Measurements from ENCODE around the gene MANBA.

MANBA gene

DNA sequence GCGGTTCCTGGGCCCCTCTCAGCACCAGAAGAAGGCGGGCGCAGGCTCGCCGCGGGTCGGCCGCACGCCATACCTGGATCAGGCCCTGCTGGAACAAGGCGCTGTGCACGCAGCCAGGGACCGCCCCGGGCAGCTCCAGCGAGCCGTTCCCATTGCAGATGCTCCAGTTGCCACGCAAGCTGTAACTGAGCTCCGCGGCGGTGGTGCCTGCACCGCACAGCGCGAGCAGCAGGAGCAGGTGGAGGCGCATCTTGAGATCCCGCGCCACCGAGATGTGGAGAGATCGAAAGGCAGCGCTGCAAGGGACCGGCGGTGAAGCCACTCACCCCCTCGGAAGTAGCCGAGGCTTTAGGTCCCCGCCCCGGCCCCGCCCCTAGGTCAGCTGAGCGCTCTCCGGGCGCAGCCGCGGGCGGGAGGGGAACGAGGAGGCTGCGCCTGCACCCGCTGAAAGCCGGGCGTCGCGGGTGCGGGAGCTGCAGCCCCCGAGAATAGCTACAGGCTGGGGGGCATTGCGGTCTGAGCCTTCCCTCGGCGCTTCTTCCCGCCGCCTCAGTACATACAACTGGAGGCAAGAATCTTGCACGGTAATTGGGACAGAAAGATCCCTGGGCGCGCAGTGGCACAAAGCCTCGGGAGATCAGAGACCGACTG lies at the start of gene MANBA:
TSS of gene MANBA (minus strand) at position 324 of the 651 bp plus-strand sequence. CDS start at position 250, 74 bp downstream.
- DNase-seq, result peak; percentile 87

DNA sequence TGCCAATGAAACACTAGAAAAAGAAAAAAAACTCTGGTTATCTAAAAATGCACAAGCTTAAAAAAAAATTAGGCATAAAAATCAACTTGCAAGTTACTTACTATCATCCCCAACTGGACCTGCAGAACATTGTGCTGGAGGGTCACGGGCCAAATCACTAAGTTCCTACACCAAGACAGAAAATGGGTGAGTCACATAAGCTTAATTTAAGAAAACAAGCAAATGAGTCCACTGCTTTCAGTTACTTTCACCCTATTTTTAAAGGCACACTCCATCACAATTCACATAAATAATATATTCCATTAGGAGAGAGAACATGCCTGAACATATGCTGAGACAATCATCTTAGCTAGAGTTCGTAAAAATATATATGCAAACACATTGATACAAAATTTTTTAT lies 48.9 kb upstream of the MANBA start:
- DNase-seq, result no peak

DNA sequence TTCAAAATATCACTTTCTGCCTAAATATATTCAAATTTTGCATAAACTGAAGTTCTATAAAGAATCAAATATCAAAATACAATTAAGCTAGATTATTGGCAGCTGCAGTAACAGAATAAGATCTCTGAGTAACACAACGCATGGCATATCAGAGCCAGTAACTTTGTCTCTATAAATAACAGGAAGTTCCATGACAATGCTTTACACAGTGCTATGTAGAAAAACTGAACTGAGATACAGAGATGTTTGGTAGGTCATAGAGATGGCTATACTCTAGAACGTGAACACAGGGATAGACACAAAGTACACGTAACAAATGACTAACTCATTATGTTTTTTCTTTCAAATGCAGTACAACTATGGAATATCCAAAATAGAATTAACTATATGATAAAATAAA lies 48.4 kb upstream of the MANBA start:
- DNase-seq, result no peak

DNA sequence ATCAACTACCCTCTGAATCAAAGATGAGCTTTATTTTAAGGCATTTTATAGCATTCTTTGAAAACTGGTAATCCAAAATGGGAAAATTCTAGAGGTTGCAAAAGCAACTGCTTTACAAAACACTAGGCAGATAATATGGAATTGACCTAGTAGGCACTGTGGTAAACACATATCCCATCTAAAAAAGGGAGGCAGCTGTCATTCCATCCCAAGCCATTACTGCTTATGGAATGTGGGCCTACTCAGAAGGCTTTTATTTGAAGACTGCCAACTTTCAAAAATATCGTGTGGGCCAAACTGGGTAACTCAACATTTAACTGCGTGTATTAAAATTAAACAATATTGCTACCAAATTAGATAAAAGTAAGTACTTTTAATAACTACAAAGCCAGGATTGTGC lies 47.2 kb upstream of the MANBA start:
- DNase-seq, result no peak

DNA sequence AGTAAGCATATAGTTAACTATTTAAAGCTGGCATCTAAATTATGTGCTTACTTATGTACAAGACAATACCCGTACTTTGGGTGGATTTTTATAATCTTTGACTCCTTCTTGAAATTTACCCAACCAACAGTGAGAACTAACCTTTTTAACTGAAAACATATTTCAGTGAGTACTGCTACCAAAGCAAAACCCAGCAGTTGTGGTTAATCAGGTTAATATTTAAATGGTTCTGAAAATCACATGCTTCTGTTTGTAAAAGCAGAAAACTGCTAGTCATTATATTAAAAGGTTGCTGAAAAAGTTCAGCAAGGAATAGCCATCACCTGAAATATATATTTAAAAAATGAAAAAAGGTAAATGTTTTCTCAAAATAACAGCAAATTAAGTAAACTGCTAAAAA lies 46.6 kb upstream of the MANBA start:
- DNase-seq, result no peak

DNA sequence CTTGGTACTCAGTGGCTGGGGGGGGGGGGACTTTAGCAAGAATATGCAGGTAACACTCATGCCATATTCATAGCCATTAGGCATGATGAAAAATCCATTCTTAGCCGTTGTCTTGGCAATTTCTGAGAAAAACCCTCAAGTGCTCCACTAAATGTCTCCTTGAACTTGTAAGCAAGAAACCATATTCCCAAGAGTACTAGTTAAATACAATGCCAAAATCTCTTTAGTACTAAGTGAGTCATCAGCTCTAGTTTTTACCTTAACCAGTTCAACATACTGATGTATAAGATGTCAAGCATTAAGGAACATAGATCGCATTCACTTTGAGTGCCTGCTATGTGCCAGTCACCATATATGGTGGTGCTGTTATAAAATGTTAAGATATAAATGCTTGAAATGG lies 39.0 kb upstream of the MANBA start:
- no peak for DNase-seq

DNA sequence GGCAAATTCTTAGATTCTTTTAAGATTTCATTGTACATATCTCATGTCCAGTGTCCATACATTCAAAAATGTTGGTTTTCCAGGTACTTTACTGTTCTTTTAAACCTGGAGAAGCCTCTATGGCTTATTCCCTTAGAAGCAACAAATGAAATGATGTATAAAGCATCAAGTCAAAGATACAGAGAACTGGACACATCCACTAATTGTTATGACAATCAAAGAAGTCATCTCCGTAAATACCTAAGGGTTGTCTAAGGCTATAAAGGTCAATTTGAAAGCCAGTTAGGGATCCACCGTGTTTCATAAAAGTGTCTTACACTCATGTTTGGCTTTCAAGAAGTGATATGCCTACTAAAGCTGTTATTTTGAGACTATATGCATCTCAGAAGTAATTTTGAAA lies 34.2 kb upstream of the MANBA start:
- no peak for DNase-seq

DNA sequence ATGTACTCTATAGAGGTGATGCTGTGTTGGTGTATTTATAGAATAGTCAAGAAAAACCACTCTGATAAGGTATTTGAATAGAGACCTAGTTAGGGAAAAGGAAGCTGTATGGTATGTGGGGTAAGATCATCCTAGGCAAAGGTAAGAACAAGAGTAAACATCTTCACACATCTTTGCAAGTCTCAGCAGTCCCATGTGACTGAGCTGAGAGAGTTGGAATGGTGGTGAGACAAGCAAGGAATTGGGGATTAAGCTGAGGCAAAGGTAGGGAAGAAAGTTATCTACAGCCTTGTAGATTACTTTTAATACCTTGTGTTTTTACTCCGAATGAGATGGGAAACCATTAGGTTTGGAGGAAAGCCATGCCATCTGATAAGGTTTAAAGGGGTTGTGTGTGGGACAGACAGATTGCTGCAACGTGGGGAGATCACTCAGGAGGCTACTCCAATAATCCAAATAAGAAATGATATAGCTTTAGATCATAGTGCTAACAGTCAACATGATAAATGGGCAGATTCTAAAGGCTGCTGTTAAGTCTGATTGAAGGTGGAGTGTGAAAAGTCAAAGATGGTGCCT lies 31.7 kb upstream of the MANBA start:
- no peak for DNase-seq

DNA sequence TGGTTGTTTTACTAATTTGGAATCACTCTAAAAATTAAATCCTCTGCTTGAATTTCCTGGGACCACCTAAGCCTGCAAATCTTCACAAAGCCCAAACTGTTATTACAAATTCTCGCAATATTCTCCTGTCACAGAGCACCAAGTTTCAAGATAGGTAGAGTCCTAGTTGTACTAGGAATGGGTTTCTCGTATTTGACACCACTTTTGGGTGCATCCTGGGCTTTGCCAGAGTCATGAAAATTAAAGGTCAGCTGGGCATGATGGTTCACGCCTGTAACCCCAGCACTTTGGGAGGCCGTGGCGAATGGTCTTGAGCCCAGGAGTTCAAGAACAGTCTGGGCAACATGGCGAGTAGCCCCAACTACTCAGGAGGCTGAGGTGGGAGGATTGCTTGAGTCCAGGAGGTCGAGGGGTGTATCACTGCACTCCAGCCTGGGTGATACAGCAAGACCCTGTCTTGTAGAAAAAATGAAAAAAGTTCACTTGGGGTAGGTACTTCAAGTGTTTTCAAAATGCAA lies 30.6 kb upstream of the MANBA start:
- DNase-seq, result no peak

DNA sequence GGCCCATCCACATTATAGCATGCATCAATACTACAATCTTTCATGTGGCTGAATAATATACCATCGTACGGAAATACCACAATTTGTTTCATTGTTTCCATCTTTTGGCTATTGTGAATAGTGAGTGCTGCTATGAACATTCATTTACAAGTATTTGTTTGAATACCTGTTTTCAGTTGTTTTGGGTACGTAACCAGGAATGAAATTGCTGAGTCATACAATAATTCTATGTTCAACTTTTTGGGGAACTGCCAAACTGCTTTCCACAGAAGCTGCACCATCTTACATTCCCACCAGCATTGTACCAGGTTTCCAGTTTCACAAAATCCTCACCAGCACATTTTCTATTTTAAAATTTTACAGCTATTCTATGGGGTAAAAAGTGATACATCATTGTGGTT lies 28.5 kb upstream of the MANBA start:
- DNase-seq, result no peak

DNA sequence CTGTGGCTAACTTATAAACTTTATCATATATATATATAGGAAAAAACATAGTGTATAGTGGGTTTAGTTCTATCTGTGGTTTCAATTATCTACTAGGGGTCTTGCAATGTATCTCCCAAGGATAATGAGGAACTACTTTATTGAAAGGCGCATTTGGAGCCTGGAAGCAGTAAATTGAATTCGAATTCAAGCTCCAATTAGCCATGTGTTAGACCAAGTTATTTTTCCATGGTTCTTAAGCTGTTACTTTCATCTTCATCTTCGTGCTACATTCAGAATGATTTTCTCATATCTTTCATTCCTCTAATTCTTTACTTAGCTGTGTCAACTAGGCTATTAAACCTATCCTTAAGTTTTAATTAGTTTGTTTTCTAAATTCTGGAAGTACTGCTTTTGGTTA lies 27.2 kb upstream of the MANBA start:
- DNase-seq, result no peak

DNA sequence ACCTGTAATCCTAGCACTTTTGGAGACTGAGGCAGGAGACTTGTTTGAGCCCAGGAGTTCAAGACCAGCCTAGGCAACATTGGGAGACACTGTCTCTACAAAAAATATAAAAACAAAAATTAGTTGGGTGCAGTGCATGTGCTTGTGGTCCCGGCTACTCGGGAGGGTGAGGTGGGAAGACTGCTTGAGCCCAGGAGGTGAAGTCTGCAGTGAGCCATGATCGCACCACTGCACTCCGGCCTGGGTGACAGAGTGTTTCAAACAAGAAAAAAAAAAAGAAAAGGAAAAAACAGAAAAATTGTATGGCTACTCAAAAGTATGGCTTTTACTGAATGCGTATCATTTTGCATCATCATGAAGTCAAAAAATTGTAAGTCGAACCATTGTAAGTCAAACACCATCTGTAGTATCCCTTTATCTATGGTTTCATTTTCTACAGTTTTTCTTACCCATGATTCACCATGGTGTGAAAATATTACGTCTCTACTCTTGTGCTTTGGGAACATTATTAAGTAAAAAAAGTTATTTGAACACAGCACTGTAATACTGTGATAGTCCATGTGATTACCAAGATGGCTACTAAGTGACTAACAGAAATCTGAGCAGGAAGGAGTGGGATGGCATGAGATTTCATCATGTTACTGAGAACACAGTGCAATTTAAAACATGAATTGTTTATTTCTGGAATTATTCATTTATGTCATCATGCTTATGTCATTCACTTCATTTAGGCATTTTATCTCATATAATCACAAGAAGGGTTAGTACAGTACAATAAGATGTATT lies 26.5 kb upstream of the MANBA start:
- DNase-seq, result peak; percentile 1

DNA sequence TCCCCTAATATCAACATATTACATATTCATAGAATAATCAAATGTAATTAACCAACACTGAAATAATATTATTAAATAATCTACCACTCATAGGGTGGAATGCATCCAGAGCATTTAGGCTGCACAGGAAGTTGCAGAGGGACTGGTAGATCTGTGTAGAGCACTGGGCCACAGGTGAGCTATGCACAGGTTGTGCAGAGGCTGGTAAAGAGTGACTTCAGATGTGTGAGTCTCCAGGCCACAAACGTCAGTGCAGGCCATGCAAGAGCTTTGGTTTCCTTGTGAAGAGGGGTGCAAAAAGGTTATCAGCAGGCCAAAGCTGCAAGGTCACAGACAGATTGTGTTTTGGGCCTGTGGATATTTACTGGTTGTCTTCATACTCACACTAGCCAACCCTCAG lies 25.5 kb upstream of the MANBA start:
- no peak for DNase-seq

DNA sequence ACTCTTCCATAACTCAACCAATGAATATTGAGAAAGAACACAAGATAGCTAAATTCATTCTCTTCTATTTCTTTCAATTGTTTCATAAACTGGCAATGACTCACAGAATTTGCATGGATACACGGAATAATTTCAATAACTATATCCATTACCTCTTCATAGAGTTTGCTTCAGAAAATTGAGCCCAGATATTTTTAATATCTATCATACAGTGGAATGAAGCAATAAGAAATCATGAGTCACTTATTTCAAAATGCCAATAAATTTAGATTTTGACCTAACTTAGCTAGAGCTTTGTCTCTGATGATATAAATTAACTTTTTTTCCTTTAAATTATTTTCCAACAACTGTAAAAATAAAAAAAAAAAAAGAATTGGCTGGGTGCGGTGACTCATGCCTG lies 22.2 kb upstream of the MANBA start:
- no peak for DNase-seq

DNA sequence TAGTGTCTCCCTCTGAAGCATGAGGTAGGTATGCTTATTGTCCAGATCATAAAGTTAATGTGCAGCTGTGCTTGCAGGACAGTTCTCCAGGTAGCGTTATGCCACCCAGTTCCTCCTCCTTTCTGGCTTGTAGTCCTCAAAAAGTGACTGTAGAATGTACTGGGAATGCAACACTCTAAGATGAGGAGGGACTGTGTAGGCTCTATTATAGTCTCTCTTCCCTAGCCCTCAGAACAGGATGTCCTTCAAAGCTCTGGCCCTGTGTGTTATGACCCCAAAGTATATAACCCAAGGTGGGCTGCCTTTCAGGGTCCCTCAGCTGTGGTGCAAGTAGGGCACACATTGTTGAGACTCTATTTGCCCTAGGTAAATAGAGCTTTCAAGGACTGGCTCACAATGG lies 20.8 kb upstream of the MANBA start:
- DNase-seq, result peak; percentile 5

DNA sequence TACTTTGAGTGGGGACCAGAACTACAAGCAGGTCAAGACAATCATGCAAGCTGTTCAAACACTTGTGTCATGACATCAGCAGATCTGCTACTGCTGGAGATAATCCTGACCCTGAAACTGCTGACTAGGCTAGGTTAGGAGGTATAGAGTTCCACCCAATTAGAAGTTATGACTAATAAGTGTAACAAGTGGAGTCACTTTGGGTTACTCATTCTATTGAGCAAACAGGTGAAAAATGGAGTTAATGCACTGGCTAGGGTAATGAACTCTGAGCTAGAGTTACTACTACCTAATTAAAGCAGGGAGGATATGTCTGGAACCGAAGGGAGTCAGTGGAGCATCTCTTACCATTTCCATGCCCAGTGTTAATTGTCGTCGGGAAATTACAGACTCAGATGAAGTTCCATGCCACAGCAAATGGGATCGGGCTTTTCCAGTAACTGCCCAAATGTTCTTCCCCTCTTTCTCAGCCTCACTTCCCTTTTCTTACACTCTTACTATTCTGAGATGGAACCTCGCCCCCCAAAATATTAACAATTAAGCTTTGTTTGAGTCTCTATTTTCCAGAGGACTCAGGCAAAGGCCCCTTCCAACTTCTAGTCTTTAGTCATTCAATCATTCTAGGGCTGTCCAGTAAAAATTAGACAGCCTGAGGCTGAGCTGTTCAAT lies 19.8 kb upstream of the MANBA start:
- DNase-seq, result peak; percentile 20

DNA sequence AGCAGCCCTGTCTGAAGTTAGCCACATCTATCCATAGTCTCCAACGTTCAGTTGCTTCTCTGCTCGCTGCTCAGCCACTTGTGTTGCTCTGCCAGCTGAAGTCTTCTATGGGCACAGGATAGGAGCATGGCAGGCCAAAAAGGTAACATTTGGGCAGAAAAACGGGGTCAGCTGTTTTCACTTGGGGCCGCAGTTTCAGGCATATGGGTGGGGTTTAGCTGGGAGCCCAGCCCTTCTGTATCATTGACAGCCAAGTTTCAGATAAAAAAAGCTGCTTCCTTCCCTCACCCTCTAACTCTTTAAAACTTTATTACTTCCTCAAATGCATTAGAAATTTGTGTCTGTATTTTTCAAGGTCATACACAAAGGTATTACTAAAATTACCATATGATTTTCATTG lies 18.4 kb upstream of the MANBA start:
- no peak for DNase-seq

DNA sequence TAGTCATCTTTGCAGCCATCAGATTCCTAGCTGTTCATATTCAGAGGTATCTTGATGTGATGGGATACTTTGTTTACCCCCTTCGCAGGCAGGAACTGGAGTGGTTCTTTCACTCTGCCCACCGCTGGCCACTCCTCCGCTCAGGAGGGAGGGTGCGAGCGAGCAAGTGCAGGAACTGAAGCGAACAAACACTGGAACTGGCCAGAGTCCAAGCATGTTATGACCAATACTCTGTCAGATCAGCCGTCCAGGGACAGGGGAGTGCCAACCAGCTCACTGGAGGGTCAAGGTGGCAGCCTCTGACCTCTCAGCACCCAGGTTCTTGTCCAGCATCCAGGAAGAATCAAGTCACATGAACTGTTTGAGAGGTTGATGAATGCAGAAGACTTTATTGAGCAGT lies 18.0 kb upstream of the MANBA start:
- no peak for DNase-seq

DNA sequence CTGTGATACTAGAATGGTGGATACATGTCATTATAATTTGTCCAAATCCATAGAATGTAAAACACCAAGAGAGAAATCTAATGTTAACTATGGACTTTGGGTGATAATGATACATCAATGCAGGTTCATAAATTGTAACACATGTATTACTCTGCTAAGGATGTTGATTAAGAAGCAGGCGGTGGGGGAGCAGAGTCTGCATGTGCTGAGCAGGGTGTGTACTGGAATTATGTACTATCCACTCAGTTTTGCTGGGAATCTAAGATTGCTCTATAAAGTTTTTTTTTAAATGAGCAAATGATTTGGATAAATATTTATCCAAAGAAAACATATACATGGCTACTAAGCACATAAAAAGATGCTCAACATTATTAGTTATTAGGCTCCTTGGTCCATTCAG lies 15.0 kb upstream of the MANBA start:
- no peak for DNase-seq

DNA sequence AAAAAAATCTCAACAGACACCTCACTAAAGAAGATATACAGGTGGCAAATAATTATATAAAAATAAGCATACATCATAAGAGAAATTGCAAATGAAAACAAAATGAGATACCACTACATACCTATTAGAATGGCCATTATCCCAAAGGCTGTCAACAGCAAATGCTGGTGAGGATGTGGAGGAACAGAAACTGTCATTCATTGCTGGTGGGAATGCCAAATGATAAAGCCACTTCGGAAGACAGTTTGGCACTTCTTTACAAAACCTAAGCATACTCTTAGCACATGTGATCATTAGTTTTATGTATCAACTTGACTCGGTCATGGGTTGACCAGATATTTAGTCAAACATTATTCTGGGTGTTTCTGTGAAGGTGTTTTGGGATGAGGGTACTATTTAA lies 13.5 kb upstream of the MANBA start:
- no peak for DNase-seq

DNA sequence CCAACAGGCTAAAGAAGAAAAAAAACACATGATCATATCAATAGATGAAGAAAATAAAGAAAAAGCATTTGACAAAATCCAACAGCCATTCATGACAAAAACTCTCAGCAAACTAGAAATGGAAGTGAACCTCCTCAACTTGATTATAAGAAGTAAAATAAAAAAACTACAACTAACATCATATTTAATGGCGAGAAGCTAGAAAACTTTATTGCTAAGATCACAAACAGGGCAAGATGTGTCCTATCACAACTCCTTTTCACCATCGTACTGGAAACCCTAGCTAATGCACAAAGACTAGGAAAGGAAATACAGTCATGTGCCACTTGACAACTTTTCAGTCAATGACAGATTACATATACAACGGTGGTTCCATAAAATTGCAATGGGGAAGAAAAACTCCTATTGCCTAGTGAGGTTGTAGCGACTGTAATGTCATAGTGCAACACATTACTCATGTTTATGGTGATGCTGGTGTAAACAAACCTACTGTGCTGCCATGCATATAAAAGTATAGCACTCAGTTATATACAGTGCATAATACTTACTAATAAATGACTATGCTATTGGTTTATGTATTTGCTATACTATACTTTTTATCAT lies 12.1 kb upstream of the MANBA start:
- DNase-seq, result no peak

DNA sequence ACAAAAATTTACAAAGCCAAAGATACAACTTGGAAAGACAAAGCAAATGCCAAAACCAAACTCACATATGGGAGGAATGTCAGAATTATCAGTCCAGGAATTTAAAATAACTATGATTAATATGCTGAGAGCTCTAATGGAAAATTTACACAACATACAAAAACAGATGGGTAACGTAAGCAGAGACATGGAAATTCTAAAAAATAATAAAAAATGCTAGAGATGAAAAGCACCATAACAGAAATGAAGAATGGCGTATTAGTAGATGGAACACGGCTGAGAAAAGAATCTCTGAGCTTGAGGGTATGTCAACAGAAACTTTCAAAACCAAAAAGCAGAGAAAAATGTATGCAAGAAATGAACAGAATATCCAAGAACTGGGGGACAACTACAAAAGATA lies 4.1 kb upstream of the MANBA start:
- no peak for DNase-seq

DNA sequence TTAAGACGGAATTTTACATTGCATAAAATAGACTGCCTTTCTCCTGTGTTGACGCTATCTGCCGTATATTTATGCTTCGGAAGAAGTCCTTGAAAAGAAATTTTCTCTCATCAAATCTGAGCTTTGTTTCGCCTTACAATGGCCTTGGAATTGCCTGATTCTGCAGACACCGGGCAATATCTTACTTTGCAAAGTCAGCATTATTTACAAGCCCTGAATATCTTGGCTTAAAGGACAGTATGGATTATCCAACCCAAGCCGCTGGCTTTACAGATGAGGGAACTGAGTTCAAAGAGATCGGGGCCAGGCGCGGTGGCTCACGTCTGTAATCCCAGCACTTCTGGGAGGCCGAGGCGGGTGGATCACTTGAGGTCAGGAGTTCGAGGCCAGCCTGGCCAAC lies 1.1 kb upstream of the MANBA start:
- DNase-seq, result no peak

Measured in NCI-H69 (cell line).